HL-60/S4 treated with phorbol 12-myristate 13-acetate at 8.2 ng/mL for 4 days and 3 days (cell line): Measurements from ENCODE around the gene CNTNAP5.

ENCODE experiments used
- in situ Hi-C: fragments of 300-500 bp; cut with MboI; formaldehyde crosslinking; loops from 2 replicates; pipeline ENCODE4 v1.15.0; 2022; ENCODE audit warnings: low sequenced_read_pairs

CNTNAP5 gene

GRCh38 chr2:124053796-124054195 is 28.7 kb downstream of the CNTNAP5 start:
- in situ Hi-C loops = no loop called here

GRCh38 chr2:124063596-124063995 is 38.5 kb downstream of the CNTNAP5 start:
- in situ Hi-C loops = no loop called here

DNA sequence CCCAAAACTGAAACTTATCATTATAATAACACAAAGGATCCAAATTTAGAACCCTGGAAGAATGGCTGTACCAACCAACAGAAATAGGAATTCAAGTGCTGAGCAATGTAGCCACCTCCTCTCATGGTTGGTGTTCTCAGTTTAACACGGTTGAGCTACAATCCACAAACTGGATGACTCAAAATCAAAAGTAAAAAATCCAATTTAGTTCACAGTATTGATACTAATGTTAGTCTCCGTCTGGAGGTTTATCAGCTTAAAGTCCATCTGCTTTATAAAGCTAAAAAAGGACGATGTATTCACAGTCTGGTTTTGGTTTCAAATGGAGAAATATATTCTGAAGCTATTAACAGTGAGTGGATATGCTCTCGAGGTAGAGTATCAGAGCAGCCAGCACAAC is 40.5 kb downstream of the CNTNAP5 start:
- in situ Hi-C loops = no loop called here

DNA sequence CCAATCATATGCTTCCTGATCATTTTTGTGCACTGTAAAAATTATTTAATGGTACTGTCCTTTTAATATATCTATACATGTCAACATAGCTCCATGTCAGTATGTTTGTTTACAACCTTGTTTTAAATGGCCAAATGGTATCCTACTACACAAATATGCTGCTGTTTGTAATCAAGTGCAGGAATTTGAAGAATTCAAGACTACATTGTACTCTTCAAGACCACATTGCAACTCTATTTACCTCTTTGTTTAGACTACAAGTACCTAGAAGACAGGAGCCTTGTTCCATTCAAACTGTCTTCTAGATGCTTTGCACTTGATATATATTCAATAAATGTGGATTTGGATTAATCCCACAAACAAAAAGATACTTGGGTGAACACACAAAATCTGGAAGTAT is 41.7 kb downstream of the CNTNAP5 start:
- in situ Hi-C loops = no loop called here

GRCh38 chr2:124079045-124079444 is 54.0 kb downstream of the CNTNAP5 start:
- in situ Hi-C loops = no loop called here

GRCh38 chr2:124080281-124081153 is 55.4 kb downstream of the CNTNAP5 start:
- in situ Hi-C loops = no loop called here

- in situ Hi-C loops = no loop called here
Measured at GRCh38 chr2:124081154-124081716, 56.1 kb downstream of the CNTNAP5 start.

DNA sequence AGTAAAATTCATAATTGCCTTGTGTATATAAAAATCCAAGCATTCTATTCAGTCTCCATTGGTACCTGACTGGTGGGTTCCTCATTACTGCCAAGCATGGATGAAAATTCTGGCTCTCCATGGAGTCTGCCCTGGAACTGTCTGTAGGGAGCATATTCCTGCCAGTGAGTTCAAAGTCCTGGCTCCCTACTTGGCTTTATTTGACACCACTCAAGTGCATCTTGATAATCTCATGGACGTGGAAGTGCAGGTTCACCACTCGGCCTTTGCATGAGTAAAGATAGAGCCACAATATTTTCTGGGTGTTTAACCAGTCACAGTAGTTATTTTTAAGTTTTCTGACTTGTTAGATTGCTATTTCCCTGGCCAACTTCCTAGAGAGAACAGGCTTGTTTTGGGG is 63.5 kb downstream of the CNTNAP5 start:
- in situ Hi-C loops = no loop called here

GRCh38 chr2:124091721-124092120 is 66.6 kb downstream of the CNTNAP5 start:
- in situ Hi-C loops = no loop called here

DNA sequence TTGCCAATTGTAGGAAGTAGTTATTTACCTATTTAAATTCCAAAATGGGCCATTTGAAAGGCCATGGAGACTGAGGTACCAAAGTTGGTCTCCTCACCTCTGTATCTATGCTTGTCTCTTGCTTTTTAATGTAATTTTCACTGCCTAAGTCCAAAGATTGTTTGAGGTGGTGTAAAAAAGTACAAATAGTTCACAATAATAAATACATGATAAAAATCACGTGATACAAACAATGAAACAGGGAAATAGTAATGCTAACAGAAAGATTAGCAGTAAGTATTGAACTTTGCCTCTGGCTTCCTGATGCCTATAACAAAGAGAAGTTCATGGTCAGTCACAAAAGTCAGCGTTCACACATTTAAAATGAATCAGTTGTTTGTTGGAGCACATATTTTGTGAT is 67.6 kb downstream of the CNTNAP5 start:
- in situ Hi-C loops = no loop called here

- in situ Hi-C loops = no loop called here
Measured at GRCh38 chr2:124104914-124105313, 79.8 kb downstream of the CNTNAP5 start.

- in situ Hi-C loops = no loop called here
Measured at GRCh38 chr2:124112206-124112605, 87.1 kb downstream of the CNTNAP5 start.

DNA sequence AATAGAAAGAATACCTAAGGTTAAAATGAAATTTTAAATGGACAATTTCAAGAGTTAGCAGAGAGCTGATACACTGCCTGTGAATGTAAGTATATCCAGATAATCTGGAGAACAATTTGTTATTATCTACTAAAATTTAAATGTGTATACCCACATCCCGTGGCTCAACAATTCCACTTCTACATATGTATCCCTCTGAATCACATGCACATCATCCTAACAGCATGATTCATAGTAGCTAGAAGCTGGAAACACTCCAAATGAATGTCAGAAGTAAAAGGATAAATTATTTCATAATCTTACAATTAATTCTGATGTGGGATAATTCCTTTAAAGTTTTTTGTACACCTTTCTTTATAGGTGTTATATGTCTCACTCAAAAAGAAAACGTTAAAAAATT is 87.9 kb downstream of the CNTNAP5 start:
- in situ Hi-C loops = no loop called here

GRCh38 chr2:124120246-124120645 is 95.2 kb downstream of the CNTNAP5 start:
- in situ Hi-C loops = no loop called here

- in situ Hi-C loops = no loop called here
Measured at GRCh38 chr2:124121106-124121505, 96.0 kb downstream of the CNTNAP5 start.

DNA sequence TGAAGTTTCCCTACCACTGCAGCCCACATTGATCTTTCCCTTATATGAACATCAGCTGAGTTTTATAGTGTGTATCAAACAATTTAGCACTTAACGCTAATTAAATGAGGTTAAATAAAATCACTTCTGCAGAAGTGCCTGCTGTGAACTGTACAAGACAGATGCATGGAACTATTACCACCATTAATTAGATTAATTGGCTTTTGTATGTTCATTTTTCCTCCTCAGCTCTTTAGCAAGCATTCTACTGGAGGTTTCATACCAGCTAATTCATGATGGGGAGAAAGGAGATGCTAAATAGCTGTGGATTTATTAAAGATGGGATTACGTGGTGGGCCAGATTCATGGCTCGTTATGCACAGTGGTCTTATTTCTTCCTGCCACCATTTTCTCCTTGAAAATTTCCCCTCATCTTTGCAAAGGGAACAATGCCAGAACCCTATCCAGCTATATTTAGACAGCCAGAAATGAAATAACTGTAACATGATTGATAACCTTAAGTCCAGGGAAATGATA is 96.7 kb downstream of the CNTNAP5 start:
- in situ Hi-C loops = no loop called here

DNA sequence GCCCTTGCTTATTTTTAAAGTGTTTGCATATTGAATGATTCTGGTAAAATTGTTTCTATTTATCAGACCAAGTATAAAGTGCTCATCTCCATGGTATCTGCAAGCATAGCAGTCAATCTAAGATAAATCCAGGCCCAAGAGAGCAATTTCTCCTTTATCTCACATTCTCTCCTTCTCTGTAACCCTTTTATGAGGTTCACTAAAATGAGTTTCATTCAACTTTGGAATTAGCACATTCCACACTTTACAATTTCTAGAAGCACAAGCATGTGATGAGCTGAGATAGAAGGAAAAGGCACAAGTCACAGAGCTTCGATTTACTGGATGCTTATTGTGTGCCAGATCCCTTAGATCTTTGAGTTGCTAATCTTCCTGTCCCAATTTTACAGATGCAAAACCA is 97.3 kb downstream of the CNTNAP5 start:
- in situ Hi-C loops = no loop called here

GRCh38 chr2:124131276-124131675 is 106.2 kb downstream of the CNTNAP5 start:
- in situ Hi-C loops = no loop called here

GRCh38 chr2:124136110-124136509 is 111.0 kb downstream of the CNTNAP5 start:
- in situ Hi-C loops = no loop called here

- in situ Hi-C loops = no loop called here
Measured at GRCh38 chr2:124138076-124138475, 113.0 kb downstream of the CNTNAP5 start.

GRCh38 chr2:124145982-124146381 is 120.9 kb downstream of the CNTNAP5 start:
- in situ Hi-C loops = no loop called here

- in situ Hi-C loops = no loop called here
Measured at GRCh38 chr2:124147552-124147951, 122.5 kb downstream of the CNTNAP5 start.
